ENCODE measurements around the gene CDC34.
"Not testable (repeated sequence)": the region's sequence is repeated elsewhere in the genome, so short reads cannot be mapped to it uniquely, and the experiment has no call there.

The CDC34 gene

GRCh38 chr19:575527-576506, 44.3 kb downstream of the CDC34 start:
- DNase-seq = peak; percentile 64

DNA sequence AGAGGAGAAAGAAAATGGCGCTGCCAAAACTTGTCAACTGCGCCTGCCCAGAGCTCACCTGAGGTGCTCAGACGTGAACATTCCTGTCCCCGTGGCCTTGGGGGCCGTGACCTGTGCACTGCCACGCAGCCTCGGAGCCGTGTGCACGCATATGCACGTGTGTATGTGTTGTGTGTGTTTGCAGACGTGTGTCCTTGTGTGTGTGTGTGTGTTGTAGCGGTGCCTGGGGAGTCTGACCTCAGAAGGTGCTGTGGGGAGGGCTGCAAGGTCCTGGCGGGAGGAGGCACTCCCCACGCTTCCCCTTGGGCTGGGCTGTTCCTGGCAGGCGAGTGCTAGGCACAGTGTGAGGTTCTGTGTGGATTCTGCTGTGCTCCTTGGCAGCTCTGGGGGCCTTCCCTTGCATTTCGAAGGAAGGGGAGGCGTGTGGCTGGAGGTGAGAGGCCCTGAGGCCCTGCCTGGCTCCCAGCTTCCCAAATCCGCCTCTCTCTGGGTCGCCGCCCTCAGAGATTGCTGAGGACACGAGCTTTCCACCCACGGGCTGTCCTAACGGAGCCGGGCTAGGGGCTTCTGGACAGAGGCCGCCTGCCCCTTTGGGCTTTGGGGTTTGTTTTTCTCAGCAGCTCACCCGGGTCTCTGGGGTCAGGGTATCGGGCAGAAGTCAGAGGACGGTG, 45.3 kb downstream of the CDC34 start:
- DNase-seq = no peak

GRCh38 chr19:577439-578392, 46.2 kb downstream of the CDC34 start:
- DNase-seq = no peak

DNA sequence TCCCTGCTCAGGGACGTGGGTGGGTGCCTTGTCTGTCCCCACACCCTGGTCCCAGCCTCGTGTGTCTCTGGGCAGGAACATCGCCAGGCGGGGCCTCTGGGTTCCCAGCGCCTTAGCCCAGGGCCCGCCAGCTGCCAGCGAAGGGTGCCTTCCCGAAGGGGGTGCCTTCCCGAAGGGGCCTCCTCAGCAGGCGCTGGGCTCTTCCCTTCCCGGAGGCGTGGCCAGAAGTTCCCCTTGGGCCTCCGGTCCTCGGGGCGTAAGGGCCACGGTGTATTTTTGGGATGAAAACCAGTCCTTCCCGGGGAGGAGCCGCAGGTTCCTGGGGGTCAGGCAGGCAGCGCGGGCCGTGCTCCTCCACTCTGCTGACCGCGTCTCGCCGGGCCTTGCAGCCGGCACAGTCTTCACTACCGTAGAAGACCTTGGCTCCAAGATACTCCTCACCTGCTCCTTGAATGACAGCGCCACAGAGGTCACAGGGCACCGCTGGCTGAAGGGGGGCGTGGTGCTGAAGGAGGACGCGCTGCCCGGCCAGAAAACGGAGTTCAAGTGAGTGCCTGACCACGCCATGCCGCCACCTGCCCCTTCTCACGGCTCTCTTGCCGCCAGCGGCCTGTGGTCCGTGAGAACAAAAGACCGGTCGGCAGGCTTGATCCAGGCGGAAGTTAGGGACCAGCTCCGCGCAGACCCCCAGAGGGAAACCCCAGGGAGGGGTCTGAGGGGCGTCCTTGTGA, 47.7 kb downstream of the CDC34 start:
- no peak for DNase-seq

DNA sequence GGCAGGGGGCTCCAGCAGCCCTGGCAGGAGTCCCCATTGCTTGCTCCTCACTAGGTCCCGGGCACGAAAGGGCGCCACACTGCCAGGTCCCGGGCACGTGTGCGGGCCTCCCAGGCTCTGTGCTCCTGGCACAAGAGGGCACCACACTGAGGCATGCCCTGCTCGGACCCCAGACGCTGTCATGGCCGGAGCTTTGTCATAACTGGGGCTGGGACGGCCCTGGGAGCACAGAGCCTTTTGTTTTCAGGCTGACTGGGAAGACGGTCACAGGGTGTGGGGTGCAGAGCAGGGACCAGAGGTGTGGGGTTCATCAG, 48.2 kb downstream of the CDC34 start:
- DNase-seq = no peak

DNA sequence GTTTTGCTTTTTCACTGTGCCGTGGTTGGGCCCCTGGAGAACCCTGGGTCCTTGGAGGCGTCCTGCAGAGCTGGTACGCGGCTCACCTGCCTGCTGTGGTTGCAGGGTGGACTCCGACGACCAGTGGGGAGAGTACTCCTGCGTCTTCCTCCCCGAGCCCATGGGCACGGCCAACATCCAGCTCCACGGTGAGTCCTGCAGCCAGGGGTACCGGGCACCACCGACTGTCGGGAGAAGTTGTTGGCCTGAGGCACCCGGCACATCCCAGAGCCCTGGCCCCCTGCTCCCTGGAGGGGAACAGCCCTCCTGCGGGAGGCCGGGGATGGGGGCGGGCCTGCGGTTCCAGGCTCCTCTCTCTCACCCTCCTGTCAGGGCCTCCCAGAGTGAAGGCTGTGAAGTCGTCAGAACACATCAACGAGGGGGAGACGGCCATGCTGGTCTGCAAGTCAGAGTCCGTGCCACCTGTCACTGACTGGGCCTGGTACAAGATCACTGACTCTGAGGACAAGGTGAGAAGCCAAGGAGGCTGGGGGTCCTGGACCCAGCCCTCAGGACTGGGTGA, 48.8 kb downstream of the CDC34 start:
- no peak for DNase-seq

- DNase-seq = no peak
Observed at GRCh38 chr19:581399-582111, 50.0 kb downstream of the CDC34 start.

- DNase-seq = no peak
Observed at GRCh38 chr19:582497-583197, 51.1 kb downstream of the CDC34 start.

DNA sequence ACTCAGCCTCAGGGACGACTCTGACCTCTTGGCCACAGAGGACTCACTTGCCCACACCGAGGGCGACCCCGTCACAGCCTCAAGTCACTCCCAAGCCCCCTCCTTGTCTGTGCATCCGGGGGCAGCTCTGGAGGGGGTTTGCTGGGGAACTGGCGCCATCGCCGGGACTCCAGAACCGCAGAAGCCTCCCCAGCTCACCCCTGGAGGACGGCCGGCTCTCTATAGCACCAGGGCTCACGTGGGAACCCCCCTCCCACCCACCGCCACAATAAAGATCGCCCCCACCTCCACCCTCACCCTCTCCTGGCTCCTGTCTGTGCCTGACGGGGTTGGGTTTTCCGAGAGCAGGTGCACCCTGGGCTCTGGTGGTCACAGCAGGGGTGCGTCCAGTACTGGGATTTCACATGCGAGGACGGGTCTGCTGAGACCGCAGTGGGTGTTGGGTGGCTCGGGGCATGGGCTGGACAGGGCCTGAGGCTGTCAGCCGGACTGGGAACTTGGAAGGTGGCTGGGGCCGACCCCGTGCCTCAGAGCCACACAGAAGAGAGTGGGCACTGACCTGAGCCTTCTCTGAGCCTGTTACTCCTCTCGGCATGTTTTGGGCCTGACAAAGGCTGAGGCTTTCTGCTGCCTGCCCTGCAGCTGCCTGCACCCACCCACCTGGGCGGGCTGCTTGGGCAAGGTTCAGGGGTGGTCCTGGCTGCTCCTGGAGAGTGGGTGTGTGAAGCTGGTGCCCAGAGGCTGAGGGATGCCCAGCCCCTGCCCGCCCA, 51.8 kb downstream of the CDC34 start:
- DNase-seq = no peak

GRCh38 chr19:583968-584239, 52.3 kb downstream of the CDC34 start:
- DNase-seq = no peak

- DNase-seq = no peak
Observed at GRCh38 chr19:584240-585001, 52.9 kb downstream of the CDC34 start.

- DNase-seq = not testable (repeated sequence)
Observed at GRCh38 chr19:585146-585545, 53.6 kb downstream of the CDC34 start.

GRCh38 chr19:585551-586110, 54.1 kb downstream of the CDC34 start:
- no peak for DNase-seq

DNA sequence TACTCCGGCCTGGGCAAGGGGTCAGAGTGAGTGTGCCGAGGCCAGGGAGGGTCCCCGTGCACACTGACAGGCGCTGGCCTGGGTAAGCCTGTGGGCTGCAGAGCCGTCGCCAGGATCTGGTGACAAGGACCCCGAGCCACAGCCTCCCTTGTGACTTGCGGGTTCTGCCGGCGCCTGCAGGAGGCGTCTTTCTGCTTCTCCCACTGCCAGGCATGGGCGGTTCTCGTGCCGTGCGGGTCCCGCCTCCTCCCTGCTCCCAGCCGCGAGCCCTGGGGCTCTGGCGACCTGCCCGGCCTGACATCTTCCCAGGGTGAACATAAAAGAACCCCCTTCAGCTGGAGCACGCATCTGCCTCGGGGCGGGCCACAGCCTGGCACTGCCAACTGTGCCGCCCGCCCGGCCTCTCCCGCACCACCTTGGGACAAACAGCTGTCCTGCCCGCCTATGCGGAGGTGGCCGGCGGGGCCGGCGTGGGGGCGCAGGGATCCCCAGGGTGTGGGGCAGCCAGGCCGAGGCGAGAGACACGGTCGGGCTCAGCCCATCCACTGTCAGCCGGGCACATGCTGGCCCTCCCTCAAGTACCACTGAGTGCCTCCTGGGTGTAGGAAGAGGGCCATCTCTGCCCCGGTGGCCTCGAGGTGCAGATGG, 56.7 kb downstream of the CDC34 start:
- peak; percentile 54 for DNase-seq

GRCh38 chr19:588741-589692, 57.5 kb downstream of the CDC34 start:
- no peak for DNase-seq

GRCh38 chr19:589693-590395, 58.3 kb downstream of the CDC34 start, which contains the start of gene HCN2:
HCN2 (plus strand) TSS chr19:589881; CDS start chr19:589946, 65 bp downstream.
- DNase-seq = no peak

DNA sequence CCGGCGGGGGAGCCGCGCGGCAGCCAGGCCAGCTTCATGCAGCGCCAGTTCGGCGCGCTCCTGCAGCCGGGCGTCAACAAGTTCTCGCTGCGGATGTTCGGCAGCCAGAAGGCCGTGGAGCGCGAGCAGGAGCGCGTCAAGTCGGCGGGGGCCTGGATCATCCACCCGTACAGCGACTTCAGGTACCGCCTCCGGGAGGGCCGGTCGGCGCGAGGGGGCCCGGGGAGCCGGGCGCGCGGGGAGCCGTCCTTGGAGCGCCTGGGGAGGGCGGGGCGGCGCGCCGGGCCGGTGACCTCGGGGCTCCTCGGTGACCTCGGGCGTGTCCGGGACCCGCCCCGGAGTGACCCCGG, 58.8 kb downstream of the CDC34 start:
- DNase-seq = no peak

All from HCEC 1CT (cell line).